Right atrium auricular region (tissue), 2 donors: Measurements from ENCODE around the gene YBX2. TPM values are rescaled to one million over a fixed set of nuclear protein-coding genes. Genes with fewer than 3 reads are reported as not detected.

Experiments
- DNase-seq: peaks from one replicate; pipeline ENCODE4 v3.0.0-alpha.2; 2019; ENCODE audit warnings: low spot score
- H3K27ac ChIP-seq, 2 donors: fragments of 200-600 bp; sonication (generic); 1 replicate in 1 of 2; 2 replicates in 1 of 2; pipeline ENCODE4 v1.5.1; 2016 to 2019
- H3K27me3 ChIP-seq, 2 donors: fragments of 200-600 bp; sonication (generic); one replicate each; pipeline versions ENCODE4 v1.5.1 to v1.6.0; 2017 to 2019
- H3K36me3 ChIP-seq: fragments of 200-600 bp; sonication (generic); one replicate; pipeline ENCODE4 v1.5.1; 2016
- H3K4me1 ChIP-seq, 2 donors: fragments of 200-600 bp; sonication (generic); one replicate each; pipeline versions ENCODE4 v1.5.1 to v1.6.0; 2017 to 2019
- H3K4me3 ChIP-seq, 2 donors: fragments of 200-600 bp; sonication (generic); 1 replicate in 1 of 2; 2 replicates in 1 of 2; pipeline ENCODE4 v1.5.1; 2017 to 2019; ENCODE audit warnings: mild to moderate bottlenecking in 1 of 2, moderate library complexity in 1 of 2
- H3K9me3 ChIP-seq, 2 donors: fragments of 200-600 bp; sonication (generic); one replicate each; pipeline ENCODE4 v1.5.1; 2019
- CTCF ChIP-seq, 2 donors: fragments of 200-600 bp; sonication (generic); IDR thresholded peaks; one replicate each; pipeline ENCODE4 v1.5.1; 2019; ENCODE audit warnings: antibody characterized with exemption in 2 of 2
- total RNA-seq, 2 donors: library from RNA; depleted of rRNA; stranded (reverse); fragments of >200 nt; gene quantifications; one replicate each; pipeline ENCODE4 v1.1.0, GENCODE V29; 2016

Gene YBX2
- total RNA-seq, 2 donors from 2014 or later = 2.9 to 3.0 TPM

GRCh38 chr17:7308625-7309433, 14.4 kb upstream of the YBX2 start:
- DNase-seq = peak; percentile 82
- Histone ChIP-seq H3K4me1 (peaks cover 0 to 38% of the 10 kb centered on the region in 2 donors), H3K27me3 (no peaks in the 10 kb centered on the region), H3K4me3 (peak overlapping the region; percentile 90 to 95), H3K9me3 (no peaks in the 10 kb centered on the region), H3K36me3 (peaks cover 44% of the 10 kb centered on the region), H3K27ac (peak overlapping the region; percentile 99)
- TF ChIP-seq CTCF (IDR thresholded peaks at IDR 0.05) = no peak

GRCh38 chr17:7307686-7308624, 13.5 kb upstream of the YBX2 start:
- peaks cover 0 to 29% of the 10 kb centered on the region in 2 donors for H3K4me1 ChIP-seq
- H3K36me3 ChIP-seq = peaks cover 35% of the 10 kb centered on the region
- TF ChIP-seq CTCF (IDR thresholded peaks at IDR 0.05) = no peak
- peak overlapping the region; percentile 99 for H3K27ac ChIP-seq
- H3K4me3 ChIP-seq = peak overlapping the region; percentile 90 to 95
- no peaks in the 10 kb centered on the region for H3K27me3 ChIP-seq
- no peaks in the 10 kb centered on the region for H3K9me3 ChIP-seq
- DNase-seq = no peak

GRCh38 chr17:7306911-7307685, 12.7 kb upstream of the YBX2 start, which contains the start of gene EIF5A:
Gene EIF5A (plus strand): TSS chr17:7307628. CDS start chr17:7309636, 2,008 bp downstream.
- no peaks in the 10 kb centered on the region for H3K9me3 ChIP-seq
- H3K4me3 ChIP-seq = peak within 1 kb of the TSS; percentile 90 to 95
- no peaks in the 10 kb centered on the region for H3K27me3 ChIP-seq
- peaks cover 27% of the 10 kb centered on the region for H3K36me3 ChIP-seq
- peaks cover 0 to 27% of the 10 kb centered on the region in 2 donors for H3K4me1 ChIP-seq
- peak; percentile 100 for DNase-seq
- TF ChIP-seq CTCF (IDR thresholded peaks at IDR 0.05) = no peak
- H3K27ac ChIP-seq = peak within 1 kb of the TSS; percentile 99

GRCh38 chr17:7304179-7304578, 9.7 kb upstream of the YBX2 start:
- H3K4me1 ChIP-seq = peaks cover 0 to 17% of the 10 kb centered on the region in 2 donors
- no peaks in the 10 kb centered on the region for H3K9me3 ChIP-seq
- no peak overlapping the region for H3K27ac ChIP-seq
- no peak for TF ChIP-seq CTCF (IDR thresholded peaks at IDR 0.05)
- no peaks in the 10 kb centered on the region for H3K27me3 ChIP-seq
- DNase-seq = no peak
- no peaks in the 10 kb centered on the region for H3K36me3 ChIP-seq
- H3K4me3 ChIP-seq = no peak overlapping the region

- TF ChIP-seq CTCF (IDR thresholded peaks at IDR 0.05) = peak; percentile 94 to 98
- Histone ChIP-seq H3K27ac (peak overlapping the region; percentile 78 to 81), H3K4me1 (peaks cover 0 to 55% of the 10 kb centered on the region in 2 donors), H3K36me3 (no peaks in the 10 kb centered on the region), H3K9me3 (no peaks in the 10 kb centered on the region), H3K27me3 (peaks cover 0 to 8% of the 10 kb centered on the region in 2 donors), H3K4me3 (peak overlapping the region in 1 of 2 donors; percentile 16)
- peak; percentile 79 for DNase-seq
Measured at GRCh38 chr17:7296189-7296861, 1.9 kb upstream of the YBX2 start.
